CD14-positive monocyte (primary cell): Measurements from ENCODE around the gene FIGN. TPM values are rescaled to one million over a fixed set of nuclear protein-coding genes. Genes with fewer than 3 reads are reported as not detected.

ENCODE experiments used
- DNase-seq, 3 donors: peaks; one replicate each; pipeline ENCODE4 v3.0.0-alpha.2; 2011 to 2022
- H2AFZ ChIP-seq: 2 replicates; pipeline ENCODE4 v1.6.0; 2012; ENCODE audit warnings: mild to moderate bottlenecking, low read depth, low read length, inconsistent platforms; ENCODE audit not compliant: insufficient read depth, poor library complexity, severe bottlenecking
- H3K27ac ChIP-seq, 2 donors: 1 replicate in 1 of 2; 2 replicates in 1 of 2; pipeline ENCODE4 v1.5.1; 2012 to 2013; ENCODE audit warnings: low read length in 2 of 2, control low read depth in 1 of 2, inconsistent platforms in 1 of 2, low read depth in 1 of 2, mild to moderate bottlenecking in 1 of 2
- H3K27me3 ChIP-seq, 2 donors: one replicate each; pipeline versions ENCODE4 v1.6.0 to v1.6.1; 2011 to 2013; ENCODE audit warnings: low read length in 2 of 2; ENCODE audit not compliant: control insufficient read depth in 2 of 2, insufficient read depth in 2 of 2
- H3K36me3 ChIP-seq, 2 donors: replicated peaks in 1 of 2; 1 replicate in 1 of 2; 2 replicates in 1 of 2; pipeline versions ENCODE4 v1.5.1 to v1.6.1; 2012 to 2013; ENCODE audit warnings: low read length in 2 of 2, control low read depth in 1 of 2, inconsistent platforms in 1 of 2, mild to moderate bottlenecking in 1 of 2; ENCODE audit not compliant: insufficient read depth in 2 of 2, control insufficient read depth in 1 of 2
- H3K4me1 ChIP-seq, 2 donors: 1 replicate in 1 of 2; 2 replicates in 1 of 2; pipeline versions ENCODE4 v1.5.1 to v1.6.1; 2012 to 2013; ENCODE audit warnings: low read length in 2 of 2, control low read depth in 1 of 2, inconsistent platforms in 1 of 2, mild to moderate bottlenecking in 1 of 2, moderate library complexity in 1 of 2; ENCODE audit not compliant: insufficient read depth in 2 of 2, control insufficient read depth in 1 of 2
- H3K4me2 ChIP-seq: replicated peaks from 2 replicates; pipeline ENCODE3; 2012; ENCODE audit warnings: low read length, moderate library complexity, mild to moderate bottlenecking; ENCODE audit not compliant: poor library complexity, severe bottlenecking; ENCODE audit errors: extremely low read depth
- H3K4me3 ChIP-seq, 3 experiments: fragments of 200-600 bp in 1 of 3; sonication (generic) in 1 of 3; replicated peaks in 1 of 3; 1 replicate in 2 of 3; 2 replicates in 1 of 3; pipeline ENCODE4 v1.5.1; 2011 to 2013; ENCODE audit warnings: low read length in 3 of 3, mild to moderate bottlenecking in 3 of 3, control low read depth in 2 of 3, low read depth in 2 of 3, inconsistent platforms in 1 of 3, moderate library complexity in 1 of 3
- H3K79me2 ChIP-seq: 2 replicates; pipeline ENCODE4 v1.6.0; 2012; ENCODE audit warnings: mild to moderate bottlenecking, control low read depth, inconsistent platforms, low read length, moderate library complexity; ENCODE audit not compliant: insufficient read depth
- H3K9ac ChIP-seq: 2 replicates; pipeline ENCODE4 v1.6.0; 2017; ENCODE audit warnings: low read length, mild to moderate bottlenecking; ENCODE audit not compliant: insufficient read depth, poor library complexity, severe bottlenecking
- H3K9me3 ChIP-seq, 2 donors: replicated peaks in 1 of 2; 1 replicate in 1 of 2; 2 replicates in 1 of 2; pipeline versions ENCODE4 v1.5.1 to v1.6.1; 2012 to 2013; ENCODE audit warnings: low read length in 2 of 2, control low read depth in 1 of 2; ENCODE audit not compliant: control insufficient read depth in 1 of 2, insufficient read depth in 1 of 2
- H4K20me1 ChIP-seq: 2 replicates; pipeline ENCODE4 v1.6.0; 2012; ENCODE audit warnings: mild to moderate bottlenecking, low read length, control low read depth, moderate library complexity; ENCODE audit not compliant: insufficient read depth
- H3K27ac Mint-ChIP-seq, 7 donors: one replicate each; pipeline ENCODE4 v1.8.0; 2020; ENCODE audit warnings: mild to moderate bottlenecking in 7 of 7, mixed read lengths in 7 of 7, moderate library complexity in 6 of 7, inconsistent platforms in 2 of 7
- H3K27me3 Mint-ChIP-seq, 3 donors: one replicate each; pipeline ENCODE4 v1.8.0; 2021 to 2022; ENCODE audit warnings: low read depth in 3 of 3, mild to moderate bottlenecking in 3 of 3, mixed read lengths in 3 of 3, moderate library complexity in 3 of 3, inconsistent platforms in 1 of 3
- H3K36me3 Mint-ChIP-seq, 2 donors: one replicate each; pipeline ENCODE4 v1.8.0; 2020; ENCODE audit warnings: mixed read lengths in 2 of 2, inconsistent platforms in 1 of 2, mild to moderate bottlenecking in 1 of 2
- H3K4me1 Mint-ChIP-seq: one replicate; pipeline ENCODE4 v1.8.0; 2020; ENCODE audit warnings: mild to moderate bottlenecking, mixed read lengths
- H3K4me3 Mint-ChIP-seq, 2 donors: one replicate each; pipeline ENCODE4 v1.8.0; 2020; ENCODE audit warnings: mild to moderate bottlenecking in 2 of 2, mixed read lengths in 2 of 2, moderate library complexity in 1 of 2
- H3K9me3 Mint-ChIP-seq, 7 donors: one replicate each; pipeline ENCODE4 v1.8.0; 2020 to 2022; ENCODE audit warnings: mixed read lengths in 7 of 7, mild to moderate bottlenecking in 6 of 7, moderate library complexity in 6 of 7, inconsistent platforms in 2 of 7
- WGBS: methylation state at CpG from one replicate; pipeline ENCODE4 v1.1.5; 2013; ENCODE audit warnings: missing lambda C conversion rate; ENCODE audit not compliant: insufficient coverage; 5-methylcytosine and 5-hydroxymethylcytosine counted together
- intact Hi-C, 2 donors: fragments of 100-400 bp; cut with micrococcal nuclease; formaldehyde crosslinking; loops; one replicate each; pipeline versions ENCODE4 v1.15.0 to v1.15.1; 2023
- polyA plus RNA-seq, 3 donors: library from polyadenylated mRNA; depleted of rRNA in 1 of 3; unstranded in 2 of 3; stranded (reverse) in 1 of 3; fragments of 300-500 nt in 2 of 3; fragments of >200 nt in 1 of 3; fragmentation: Illumina TruSeq in 2 of 3; gene quantifications; 1 replicate in 2 of 3; 2 replicates in 1 of 3; pipeline ENCODE4 v1.2.3, GENCODE V29; 2012 to 2021
- TF ChIP-seq, protein P1 (sequence below): fragments of 200-600 bp; IDR thresholded peaks from one replicate; pipeline ENCODE4 v1.8.0; 2022; ENCODE audit warnings: antibody characterized with exemption, mild to moderate bottlenecking

Gene FIGN
- polyA plus RNA-seq, 3 donors = not detected

- TF ChIP-seq, protein P1, sequence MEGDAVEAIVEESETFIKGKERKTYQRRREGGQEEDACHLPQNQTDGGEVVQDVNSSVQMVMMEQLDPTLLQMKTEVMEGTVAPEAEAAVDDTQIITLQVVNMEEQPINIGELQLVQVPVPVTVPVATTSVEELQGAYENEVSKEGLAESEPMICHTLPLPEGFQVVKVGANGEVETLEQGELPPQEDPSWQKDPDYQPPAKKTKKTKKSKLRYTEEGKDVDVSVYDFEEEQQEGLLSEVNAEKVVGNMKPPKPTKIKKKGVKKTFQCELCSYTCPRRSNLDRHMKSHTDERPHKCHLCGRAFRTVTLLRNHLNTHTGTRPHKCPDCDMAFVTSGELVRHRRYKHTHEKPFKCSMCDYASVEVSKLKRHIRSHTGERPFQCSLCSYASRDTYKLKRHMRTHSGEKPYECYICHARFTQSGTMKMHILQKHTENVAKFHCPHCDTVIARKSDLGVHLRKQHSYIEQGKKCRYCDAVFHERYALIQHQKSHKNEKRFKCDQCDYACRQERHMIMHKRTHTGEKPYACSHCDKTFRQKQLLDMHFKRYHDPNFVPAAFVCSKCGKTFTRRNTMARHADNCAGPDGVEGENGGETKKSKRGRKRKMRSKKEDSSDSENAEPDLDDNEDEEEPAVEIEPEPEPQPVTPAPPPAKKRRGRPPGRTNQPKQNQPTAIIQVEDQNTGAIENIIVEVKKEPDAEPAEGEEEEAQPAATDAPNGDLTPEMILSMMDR = no peak
- no peaks in the 10 kb centered on the region for H3K36me3 Mint-ChIP-seq
- WGBS = 90% methylated on average over 2 of the region's 5 CpGs
- Histone ChIP-seq H3K27ac (no peak overlapping the region), H4K20me1 (no peaks in the 10 kb centered on the region), H3K4me2 (no peak overlapping the region), H3K79me2 (no peaks in the 10 kb centered on the region), H3K4me3 (no peak overlapping the region), H3K9me3 (peaks cover 0 to 3% of the 10 kb centered on the region in 2 donors), H3K27me3 (no peaks in the 10 kb centered on the region), H2AFZ (no peak overlapping the region), H3K4me1 (no peaks in the 10 kb centered on the region), H3K9ac (no peak overlapping the region), H3K36me3 (no peaks in the 10 kb centered on the region)
- no peak overlapping the region for H3K4me3 Mint-ChIP-seq
- H3K9me3 Mint-ChIP-seq = peaks cover 0 to 4% (median 0%) of the 10 kb centered on the region in 7 donors
- no peak for DNase-seq
- intact Hi-C loops = no loop called here
- H3K27me3 Mint-ChIP-seq = no peaks in the 10 kb centered on the region
- no peaks in the 10 kb centered on the region for H3K4me1 Mint-ChIP-seq
- no peak overlapping the region for H3K27ac Mint-ChIP-seq
Observed at GRCh38 chr2:163633291-163633690, 102.5 kb downstream of the FIGN start.

- intact Hi-C loops = no loop called here
- H3K9me3 Mint-ChIP-seq = peaks cover 0 to 4% (median 0%) of the 10 kb centered on the region in 7 donors
- DNase-seq = no peak
- Histone ChIP-seq H2AFZ (no peak overlapping the region), H3K4me3 (no peak overlapping the region), H3K79me2 (no peaks in the 10 kb centered on the region), H3K9me3 (peaks cover 0 to 3% of the 10 kb centered on the region in 2 donors), H3K4me2 (no peak overlapping the region), H3K36me3 (no peaks in the 10 kb centered on the region), H3K27ac (no peak overlapping the region), H3K9ac (no peak overlapping the region), H4K20me1 (no peaks in the 10 kb centered on the region), H3K27me3 (no peaks in the 10 kb centered on the region), H3K4me1 (no peaks in the 10 kb centered on the region)
- no peaks in the 10 kb centered on the region for H3K27me3 Mint-ChIP-seq
- H3K4me1 Mint-ChIP-seq = no peaks in the 10 kb centered on the region
- WGBS = no CpG with 5 or more reads among the region's 5 CpGs
- no peak overlapping the region for H3K27ac Mint-ChIP-seq
- no peaks in the 10 kb centered on the region for H3K36me3 Mint-ChIP-seq
- TF ChIP-seq, protein P1 = no peak
- no peak overlapping the region for H3K4me3 Mint-ChIP-seq
Observed at GRCh38 chr2:163630836-163631235, 105.0 kb downstream of the FIGN start.
